SU-DHL-6 (cell line): Measurements from ENCODE around the gene HAUS1.

Experiments used
- H2AFZ ChIP-seq: fragments of 200-600 bp; sonication (generic); 2 replicates; pipeline ENCODE4 v1.6.1; 2014; ENCODE audit warnings: low read depth, mild to moderate bottlenecking, moderate library complexity, mixed read lengths, antibody characterized with exemption, low read length; ENCODE audit not compliant: severe bottlenecking
- H3F3A ChIP-seq: fragments of 200-600 bp; shearing (Covaris generic); 2 replicates; pipeline ENCODE4 v1.6.0; 2016; ENCODE audit warnings: antibody characterized with exemption, mild to moderate bottlenecking; ENCODE audit not compliant: insufficient read depth
- H3K27ac ChIP-seq: fragments of 200-600 bp; sonication (generic); 2 replicates; pipeline ENCODE4 v1.5.1; 2016; ENCODE audit warnings: low read depth, mild to moderate bottlenecking, low read length, moderate library complexity, mixed read lengths
- H3K27me3 ChIP-seq: fragments of 200-600 bp; sonication (generic), shearing (Covaris generic); 2 replicates; pipeline ENCODE4 v1.6.0; 2014; ENCODE audit warnings: mild to moderate bottlenecking, low read length
- H3K36me3 ChIP-seq: fragments of 200-600 bp; sonication (generic); 2 replicates; pipeline ENCODE4 v1.6.1; 2014; ENCODE audit warnings: mild to moderate bottlenecking, low read length, mixed read lengths
- H3K4me2 ChIP-seq: fragments of 300-600, 200-600 bp; shearing (Covaris generic), sonication (generic); 2 replicates; pipeline ENCODE4 v1.6.0; 2014; ENCODE audit warnings: low read length, low read depth, mild to moderate bottlenecking; ENCODE audit not compliant: poor library complexity, severe bottlenecking
- H3K4me3 ChIP-seq: fragments of 200-600 bp; sonication (generic); 2 replicates; pipeline ENCODE4 v1.5.1; 2014; ENCODE audit warnings: antibody characterized with exemption, low read length, mild to moderate bottlenecking, mixed read lengths; ENCODE audit not compliant: insufficient read depth, poor library complexity, severe bottlenecking
- H3K79me2 ChIP-seq: fragments of 200-600 bp; sonication (generic); 2 replicates; pipeline ENCODE4 v1.6.1; 2014; ENCODE audit warnings: mild to moderate bottlenecking, low read length, moderate library complexity; ENCODE audit not compliant: insufficient read depth
- H3K9ac ChIP-seq: fragments of 200-600 bp; sonication (generic); 2 replicates; pipeline ENCODE4 v1.7.0; 2014; ENCODE audit warnings: mild to moderate bottlenecking, low read length
- H3K9me2 ChIP-seq: fragments of 200-600 bp; sonication (generic); replicated peaks from 2 replicates; pipeline ENCODE4 v1.6.1; 2014; ENCODE audit warnings: low read length; ENCODE audit not compliant: insufficient read depth
- H3K9me3 ChIP-seq: fragments of 200-600 bp; sonication (generic); 2 replicates; pipeline ENCODE4 v1.6.1; 2014; ENCODE audit warnings: low read length, mixed read lengths; ENCODE audit not compliant: insufficient read depth
- H4K20me1 ChIP-seq: fragments of 200-600 bp; sonication (generic); 2 replicates; pipeline ENCODE4 v1.6.1; 2014; ENCODE audit warnings: low read depth, mild to moderate bottlenecking, antibody characterized with exemption, low read length, moderate library complexity, mixed read lengths
- CTCF ChIP-seq: fragments of 200-600 bp; sonication (generic); IDR thresholded peaks from one replicate; pipeline ENCODE4 v1.5.1; 2017; ENCODE audit warnings: antibody characterized with exemption, mild to moderate bottlenecking, low read length, moderate library complexity; ENCODE audit not compliant: insufficient read depth, poor library complexity, severe bottlenecking
- EZH2phosphoT487 ChIP-seq: fragments of 200-600 bp; sonication (generic), shearing (Covaris generic); conservative IDR thresholded peaks from 2 replicates; pipeline ENCODE4 v1.6.1; 2018; ENCODE audit warnings: mild to moderate bottlenecking, antibody characterized with exemption, low read length, moderate library complexity, mixed read lengths

The HAUS1 gene

GRCh38 chr18:46072376-46072867 is 31.8 kb upstream of the HAUS1 start:
- Histone ChIP-seq H4K20me1 (no peaks in the 10 kb centered on the region), H3K9ac (no peak overlapping the region), H3F3A (peaks cover 26% of the 10 kb centered on the region; the same call in 1 of the 2 replicates), H3K79me2 (no peaks in the 10 kb centered on the region), H3K4me3 (no peak overlapping the region), H3K36me3 (no peaks in the 10 kb centered on the region; the same call in 1 of the 2 replicates), H2AFZ (no peak overlapping the region), H3K9me3 (no peaks in the 10 kb centered on the region), H3K4me2 (no peak overlapping the region), H3K9me2 (no peaks in the 10 kb centered on the region), H3K27me3 (no peaks in the 10 kb centered on the region), H3K27ac (no peak overlapping the region)
- no peak for TF ChIP-seq CTCF
- TF ChIP-seq EZH2phosphoT487: no peak

- Histone ChIP-seq H3K4me3 (no peak overlapping the region), H3K4me2 (no peak overlapping the region), H3K27me3 (no peaks in the 10 kb centered on the region), H3F3A (peaks cover 26% of the 10 kb centered on the region; the same call in 1 of the 2 replicates), H3K27ac (no peak overlapping the region), H3K9me3 (no peaks in the 10 kb centered on the region), H4K20me1 (no peaks in the 10 kb centered on the region), H2AFZ (no peak overlapping the region), H3K9ac (no peak overlapping the region), H3K9me2 (no peaks in the 10 kb centered on the region), H3K36me3 (no peaks in the 10 kb centered on the region; the same call in 1 of the 2 replicates), H3K79me2 (no peaks in the 10 kb centered on the region)
- TF ChIP-seq EZH2phosphoT487 (no peak), CTCF (no peak)
These were observed 31.2 kb upstream of the HAUS1 start for GRCh38 chr18:46072959-46073358.

- Histone ChIP-seq H2AFZ (no peak overlapping the region), H3K27me3 (no peaks in the 10 kb centered on the region), H3K4me2 (no peak overlapping the region), H3K9me3 (no peaks in the 10 kb centered on the region), H3K9me2 (no peaks in the 10 kb centered on the region), H3K9ac (no peak overlapping the region), H3K27ac (no peak overlapping the region), H3K36me3 (no peaks in the 10 kb centered on the region; the same call in 1 of the 2 replicates), H4K20me1 (no peaks in the 10 kb centered on the region), H3K79me2 (no peaks in the 10 kb centered on the region), H3K4me3 (no peak overlapping the region), H3F3A (peaks cover 28% of the 10 kb centered on the region; the same call in 1 of the 2 replicates)
- TF ChIP-seq EZH2phosphoT487 (no peak), CTCF (peak; percentile 79)
These were observed 30.5 kb upstream of the HAUS1 start for GRCh38 chr18:46073474-46074331.
